Renal cortex interstitium (tissue), 11 donors: Measurements from ENCODE around the gene EFNA4. TPM values are rescaled to one million over a fixed set of nuclear protein-coding genes. Genes with fewer than 3 reads are reported as not detected.

Experiments used
- DNase-seq, 11 donors: peaks; one replicate each; pipeline ENCODE4 v3.0.0-alpha.2; 2013; ENCODE audit warnings: low read depth in 9 of 11, low spot score in 4 of 11; ENCODE audit errors: extremely low read depth in 1 of 11
- polyA plus RNA-seq, 3 donors: library from polyadenylated mRNA; unstranded; fragments of 120-200 nt; gene quantifications; one replicate each; pipeline ENCODE4 v1.2.1, GENCODE V29; 2013; ENCODE audit not compliant: insufficient read length in 3 of 3

EFNA4 gene
- polyA plus RNA-seq, 3 donors, result 18.5 to 21.2 (median 19.1) TPM

- no peak for DNase-seq
These were observed 16.2 kb downstream of the EFNA4 start for GRCh38 chr1:155079487-155080311.

- DNase-seq, result peak in 4 of 11 donors; percentile 74 to 80 (median 78)
These were observed 17.0 kb downstream of the EFNA4 start for GRCh38 chr1:155080312-155081228.

- no peak for DNase-seq
These were observed 18.1 kb downstream of the EFNA4 start for GRCh38 chr1:155081472-155082300.

- DNase-seq, result no peak
These were observed 18.9 kb downstream of the EFNA4 start for GRCh38 chr1:155082301-155083051.

GRCh38 chr1:155083052-155083541 lies 19.6 kb downstream of the EFNA4 start:
- no peak for DNase-seq

- DNase-seq, result no peak
These were observed 20.6 kb downstream of the EFNA4 start for GRCh38 chr1:155083865-155084721.

GRCh38 chr1:155084722-155085503 lies 21.4 kb downstream of the EFNA4 start:
- DNase-seq, result peak; percentile 94 to 98 (median 97)

- DNase-seq, result no peak
These were observed 22.1 kb downstream of the EFNA4 start for GRCh38 chr1:155085504-155086127.

GRCh38 chr1:155086128-155086741 lies 22.7 kb downstream of the EFNA4 start:
- no peak for DNase-seq

GRCh38 chr1:155086856-155087535 lies 23.5 kb downstream of the EFNA4 start:
- no peak for DNase-seq

- DNase-seq, result peak in 2 of 11 donors; percentile 69 to 76
These were observed 27.8 kb downstream of the EFNA4 start for GRCh38 chr1:155091071-155092051.

- no peak for DNase-seq
These were observed 28.6 kb downstream of the EFNA4 start for GRCh38 chr1:155092131-155092530.

- DNase-seq, result no peak
These were observed 29.1 kb downstream of the EFNA4 start for GRCh38 chr1:155092641-155093040.
